Ovary (tissue), 9 donors: Measurements from ENCODE around the gene PRSS21. TPM values are rescaled to one million over a fixed set of nuclear protein-coding genes. Genes with fewer than 3 reads are reported as not detected.

Source experiments
- DNase-seq, 5 donors: peaks; one replicate each; pipeline ENCODE4 v3.0.0-alpha.2; 2019 to 2020
- H3K27ac ChIP-seq, 2 donors: fragments of 200-600 bp; one replicate each; pipeline versions ENCODE4 v1.5.1 to v1.8.0; 2019 to 2022
- H3K27me3 ChIP-seq: fragments of 200-600 bp; one replicate; pipeline ENCODE4 v1.8.0; 2022
- H3K36me3 ChIP-seq: fragments of 200-600 bp; sonication (generic); one replicate; pipeline ENCODE4 v1.5.1; 2019
- H3K4me1 ChIP-seq: one replicate; pipeline ENCODE4 v1.8.1; 2013; ENCODE audit warnings: mild to moderate bottlenecking, moderate library complexity; ENCODE audit not compliant: insufficient read depth
- H3K4me3 ChIP-seq: fragments of 200-600 bp; sonication (generic); one replicate; pipeline ENCODE4 v1.5.1; 2017
- H3K9me3 ChIP-seq, 2 donors: fragments of 200-600 bp in 1 of 2; sonication (generic) in 1 of 2; one replicate each; pipeline versions ENCODE4 v1.5.1 to v1.8.1; 2013 to 2019; ENCODE audit warnings: mild to moderate bottlenecking in 1 of 2, moderate library complexity in 1 of 2
- CTCF ChIP-seq, 3 donors: fragments of 450-650 bp in 2 of 3; fragments of 200-600 bp in 1 of 3; IDR thresholded peaks; one replicate each; pipeline versions ENCODE4 v1.5.1 to v1.8.0; 2016 to 2022; ENCODE audit warnings: antibody characterized with exemption in 3 of 3, mild to moderate bottlenecking in 1 of 3
- EP300 ChIP-seq: sonication (generic); formaldehyde crosslinking; IDR thresholded peaks from one replicate; pipeline ENCODE4 v1.6.1; 2017; ENCODE audit warnings: antibody characterized with exemption
- POLR2A ChIP-seq: fragments of 450-650 bp; IDR thresholded peaks from one replicate; pipeline ENCODE4 v1.6.1; 2017; ENCODE audit warnings: antibody characterized with exemption, mild to moderate bottlenecking, moderate library complexity
- WGBS, 3 donors: extraction: QIAGEN DNeasy Blood & Tissue Kit in 1 of 3; methylation state at CpG; one replicate each; pipeline versions ENCODE4 v1.1.5 to v1.1.7; 2013 to 2017; 5-methylcytosine and 5-hydroxymethylcytosine counted together
- intact Hi-C, 4 donors: fragments of 100-400 bp; cut with DNase I; formaldehyde crosslinking; loops; one replicate each; pipeline versions ENCODE4 v1.11.0 to v1.15.1; 2022 to 2023
- polyA plus RNA-seq, 2 donors: library from polyadenylated mRNA; stranded (reverse); fragments of 200-250 nt in 1 of 2; fragments of 350-450 nt in 1 of 2; fragmentation: Illumina TruSeq in 1 of 2; extraction: RNeasy Lipid Tissue Mini Kit (QIAGEN cat#74804) in 1 of 2; gene quantifications; one replicate each; pipeline ENCODE4 v1.2.3, GENCODE V29; 2013 to 2014
- total RNA-seq, 7 donors: library from RNA; depleted of rRNA in 2 of 7; stranded (reverse); fragments of >200 nt in 2 of 7; fragmentation: NEBNext Ultra II Directional in 3 of 7; extraction: Animal tissue kit (Norgen Biotek cat#: 25700) in 3 of 7; gene quantifications; one replicate each; pipeline versions ENCODE4 v1.1.0 to v1.2.4, GENCODE V29; 2016 to 2023
- donor health status: DM: no; HTN: no; CAD: no; lungs with moderate emphysema.
- donor health status: DM: no; HTN: no; CAD: no.
- donor health status: Bipolar disorder and iron deficiency.
- donor health status: DM: yes; HTN: yes; CAD: no.
- donor health status: DM: no; HTN: no; CAD: no.
- donor health status: DM: yes; HTN: yes; CAD: no.

The PRSS21 gene
- total and polyA plus RNA-seq, 9 donors = 0.53 to 9.3 (median 1.0) TPM; not detected in 4

GRCh38 chr16:2856061-2856670, 39.1 kb downstream of the PRSS21 start:
- intact Hi-C loops = no loop called here
- H3K4me1 ChIP-seq = no peaks in the 10 kb centered on the region
- H3K36me3 ChIP-seq = no peaks in the 10 kb centered on the region
- no peak for TF ChIP-seq EP300
- no peak for TF ChIP-seq CTCF (IDR thresholded peaks at IDR 0.05)
- no peak for TF ChIP-seq POLR2A
- peaks cover 0 to 4% of the 10 kb centered on the region in 2 donors for H3K9me3 ChIP-seq
- no peaks in the 10 kb centered on the region for H3K27me3 ChIP-seq
- 72 to 79% (median 75%) methylated on average over 14 of the region's 14 CpGs for WGBS, 3 donors
- H3K27ac ChIP-seq = no peak overlapping the region
- DNase-seq = no peak
- H3K4me3 ChIP-seq = no peak overlapping the region

- WGBS, 3 donors = 76 to 83% (median 82%) methylated on average over 17 to 24 of the region's 24 CpGs
- intact Hi-C loops = no loop called here
These were observed 39.8 kb downstream of the PRSS21 start for GRCh38 chr16:2856686-2857450.

GRCh38 chr16:2857451-2858244, 40.6 kb downstream of the PRSS21 start, which contains the start of gene PRSS22:
PRSS22 (minus strand) TSS chr16:2858170; CDS start chr16:2858104, 66 bp downstream.
- no peaks in the 10 kb centered on the region for H3K36me3 ChIP-seq
- peaks cover 0 to 4% of the 10 kb centered on the region in 2 donors for H3K9me3 ChIP-seq
- DNase-seq = no peak
- 4% methylated on average over 41 to 42 of the region's 42 CpGs for WGBS, 3 donors
- no peak within 1 kb of the TSS for H3K27ac ChIP-seq
- H3K27me3 ChIP-seq = no peaks in the 10 kb centered on the region
- TF ChIP-seq EP300 = no peak
- TF ChIP-seq POLR2A = no peak
- TF ChIP-seq CTCF (IDR thresholded peaks at IDR 0.05) = no peak
- no peaks in the 10 kb centered on the region for H3K4me1 ChIP-seq
- no peak within 1 kb of the TSS for H3K4me3 ChIP-seq
- intact Hi-C loops = no loop called here

More at GRCh38 chr16:2856686-2857450, 39.8 kb downstream of the PRSS21 start:
- H3K9me3 ChIP-seq = peaks cover 0 to 4% of the 10 kb centered on the region in 2 donors
- DNase-seq = no peak
- no peak overlapping the region for H3K27ac ChIP-seq
- H3K4me1 ChIP-seq = no peaks in the 10 kb centered on the region
- TF ChIP-seq EP300 = no peak
- TF ChIP-seq CTCF (IDR thresholded peaks at IDR 0.05) = no peak
- TF ChIP-seq POLR2A = no peak
- no peaks in the 10 kb centered on the region for H3K36me3 ChIP-seq
- no peaks in the 10 kb centered on the region for H3K27me3 ChIP-seq
- no peak overlapping the region for H3K4me3 ChIP-seq

DNA sequence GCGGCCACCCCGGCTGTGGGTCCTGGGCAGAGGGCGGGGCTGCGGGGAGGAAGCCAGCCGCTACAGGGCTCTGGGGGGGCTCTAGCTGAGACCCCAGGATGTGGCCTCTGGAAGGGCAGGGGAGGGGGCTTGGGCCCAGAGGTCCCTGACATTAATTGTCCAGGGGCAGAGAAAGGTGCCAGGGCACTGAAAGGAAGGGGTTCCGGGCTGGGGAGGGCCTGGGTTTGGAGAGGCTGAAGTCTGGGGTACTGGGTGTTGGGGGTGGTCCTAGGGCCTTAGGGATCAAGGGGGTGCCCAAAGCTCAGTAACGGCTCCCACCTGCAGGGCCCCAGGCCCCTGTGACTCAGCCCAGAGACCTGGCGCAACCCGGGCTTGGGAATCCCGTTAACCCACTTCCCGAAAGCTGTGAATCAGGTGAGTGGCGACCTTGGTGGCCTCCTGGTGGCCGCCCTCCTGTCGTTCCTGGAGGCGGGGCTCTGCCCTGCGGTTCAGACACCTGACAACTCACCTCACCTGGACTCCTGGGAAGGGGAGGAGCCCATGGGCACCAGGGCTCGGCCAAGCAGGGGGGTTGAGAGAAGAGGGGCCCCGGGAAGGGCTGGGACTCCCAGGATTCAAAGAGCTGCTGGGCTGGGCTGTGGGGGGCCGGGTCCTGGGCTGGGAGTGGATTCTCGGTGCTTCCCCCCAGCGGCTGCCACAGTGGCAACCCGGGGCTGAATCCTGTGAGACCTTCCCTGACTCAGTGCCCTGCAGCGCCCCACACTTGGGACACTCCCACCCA, 41.4 kb downstream of the PRSS21 start:
- no peaks in the 10 kb centered on the region for H3K36me3 ChIP-seq
- H3K9me3 ChIP-seq = peaks cover 0 to 4% of the 10 kb centered on the region in 2 donors
- H3K27me3 ChIP-seq = no peaks in the 10 kb centered on the region
- H3K4me3 ChIP-seq = no peak overlapping the region
- no peak for DNase-seq
- no peak for TF ChIP-seq POLR2A
- TF ChIP-seq CTCF (IDR thresholded peaks at IDR 0.05) = no peak
- TF ChIP-seq EP300 = no peak
- H3K27ac ChIP-seq = no peak overlapping the region
- H3K4me1 ChIP-seq = no peaks in the 10 kb centered on the region
- intact Hi-C loops = no loop called here
- 13 to 15% (median 15%) methylated on average over 23 of the region's 23 CpGs for WGBS, 3 donors
